ENCODE measurements around the gene YIPF2.

Gene YIPF2

DNA sequence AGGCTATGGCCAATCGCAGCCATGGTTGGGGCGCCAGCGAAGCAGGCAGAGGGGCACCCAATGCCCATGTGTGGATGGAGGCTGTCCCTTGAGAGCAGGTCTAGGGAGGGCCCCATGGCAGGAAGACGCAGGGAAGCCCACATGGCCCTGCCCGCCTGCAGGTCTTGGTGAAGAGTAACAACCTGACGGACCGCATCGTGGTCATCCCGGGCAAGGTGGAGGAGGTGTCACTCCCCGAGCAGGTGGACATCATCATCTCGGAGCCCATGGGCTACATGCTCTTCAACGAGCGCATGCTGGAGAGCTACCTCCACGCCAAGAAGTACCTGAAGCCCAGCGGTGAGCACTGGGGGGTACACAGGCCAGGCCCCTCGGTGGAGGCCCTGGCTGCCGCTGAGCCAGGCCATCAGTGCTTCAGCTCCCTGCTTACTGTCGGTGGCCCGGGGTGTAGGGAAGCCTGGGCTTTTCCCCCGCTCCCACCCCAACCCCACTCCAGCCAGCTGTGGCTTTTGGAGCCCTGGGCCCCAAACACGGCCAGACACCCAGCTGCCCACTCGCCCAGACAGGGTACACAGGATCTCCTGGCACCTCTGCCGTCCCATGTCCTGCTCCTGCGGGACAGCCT lies 14.6 kb downstream of the YIPF2 start:
- TF ChIP-seq CTCF (IDR thresholded peaks at IDR 0.05; ENCODE audit: low read depth, low read length): no peak
- no peak for DNase-seq (ENCODE audit: extremely low read depth, low read depth)

DNA sequence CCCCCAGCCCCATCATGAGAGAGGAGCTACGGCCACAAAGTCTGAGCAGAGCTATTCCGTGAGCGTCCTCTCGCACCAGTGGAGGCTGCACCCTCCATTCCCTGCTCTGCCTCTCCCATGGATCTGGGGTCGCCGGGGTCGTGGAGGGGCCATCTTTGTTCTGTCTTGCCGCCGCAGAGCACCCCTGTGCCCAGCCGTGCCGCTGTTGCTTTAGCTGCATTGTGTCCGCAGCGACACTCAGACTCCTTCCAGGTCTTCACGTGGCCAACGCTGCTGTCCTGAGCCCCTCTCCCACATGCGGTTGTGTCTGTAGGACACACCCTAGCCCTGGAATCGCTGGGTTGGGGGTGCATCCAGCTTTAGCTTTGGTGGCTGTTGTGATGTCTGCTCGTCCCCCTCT lies 15.8 kb downstream of the YIPF2 start:
- DNase-seq (ENCODE audit: extremely low read depth, low read depth): no peak
- TF ChIP-seq CTCF (IDR thresholded peaks at IDR 0.05; ENCODE audit: low read depth, low read length): no peak

DNA sequence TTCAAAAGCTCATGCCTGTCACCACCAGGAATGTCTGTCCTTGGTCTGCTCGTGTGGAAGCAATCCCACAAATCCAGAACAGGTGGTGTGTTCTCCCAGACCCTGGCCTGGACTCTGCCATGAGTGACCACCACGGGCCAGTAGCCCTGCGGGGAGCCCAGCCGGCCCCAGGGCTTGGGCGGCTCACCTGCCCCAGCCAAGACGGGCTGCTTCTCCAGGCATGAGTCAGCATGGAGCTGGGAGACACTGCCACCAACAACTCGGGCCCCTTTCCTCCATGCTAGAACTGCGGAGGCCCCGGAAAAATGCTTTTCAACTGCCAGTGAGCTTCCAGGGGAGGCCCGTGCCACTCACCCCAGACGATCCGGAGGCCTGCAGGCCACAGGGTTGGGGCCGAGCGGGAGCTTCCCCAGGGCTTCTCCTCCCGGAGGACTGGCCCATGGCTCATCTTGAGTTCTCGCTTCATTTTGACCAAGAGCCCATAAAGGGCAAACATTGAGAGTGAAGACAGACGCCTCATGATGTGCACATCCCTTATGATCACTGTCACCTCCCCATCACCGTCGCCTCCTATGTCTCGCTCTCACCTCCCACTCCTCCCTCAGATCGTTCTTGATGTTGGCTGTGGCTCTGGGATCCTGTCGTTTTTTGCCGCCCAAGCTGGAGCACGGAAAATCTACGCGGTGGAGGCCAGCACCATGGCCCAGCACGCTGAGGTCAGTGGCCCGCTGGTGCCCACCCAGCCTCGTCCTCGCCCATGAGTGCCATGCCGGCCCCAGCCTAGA lies 16.7 kb downstream of the YIPF2 start:
- TF ChIP-seq CTCF (IDR thresholded peaks at IDR 0.05; ENCODE audit: low read depth, low read length): no peak
- DNase-seq (ENCODE audit: extremely low read depth, low read depth): no peak

DNA sequence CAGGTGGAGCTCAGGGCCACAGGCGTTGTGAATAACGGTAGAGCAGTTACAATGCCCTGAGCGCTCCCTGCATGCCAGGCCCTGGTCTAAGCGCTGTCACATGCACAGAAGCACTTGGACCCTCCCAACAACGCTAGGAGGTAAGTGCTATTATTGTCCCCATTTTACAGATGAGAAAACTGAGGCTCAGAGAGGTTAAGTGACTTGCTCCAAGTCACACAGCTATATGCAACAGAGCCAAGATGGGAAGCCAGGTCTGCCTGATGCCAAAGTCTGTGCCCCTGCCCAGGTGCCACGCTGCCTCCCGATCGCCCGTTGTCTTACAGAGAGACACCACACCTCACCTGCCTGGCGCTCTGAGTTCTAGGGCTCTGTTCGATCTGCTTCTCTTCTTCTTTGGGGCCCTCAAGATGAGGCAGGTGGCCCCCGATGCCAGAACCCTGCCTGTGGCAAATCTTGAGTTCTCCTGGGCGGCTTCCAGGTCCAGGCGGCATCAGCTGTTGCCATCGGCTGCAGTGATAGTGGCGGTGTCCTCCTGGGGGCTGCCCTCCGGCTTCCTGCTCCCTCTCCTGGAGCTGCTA lies 20.0 kb downstream of the YIPF2 start:
- TF ChIP-seq CTCF (IDR thresholded peaks at IDR 0.05; ENCODE audit: low read depth, low read length): no peak
- DNase-seq (ENCODE audit: extremely low read depth, low read depth): no peak

- no peak for DNase-seq (ENCODE audit: extremely low read depth, low read depth)
- TF ChIP-seq CTCF (IDR thresholded peaks at IDR 0.05; ENCODE audit: low read depth, low read length): no peak
These were observed 20.5 kb downstream of the YIPF2 start for GRCh38 chr19:10907925-10908324.

GRCh38 chr19:10899151-10899653 lies 29.2 kb downstream of the YIPF2 start:
- no peak for DNase-seq (ENCODE audit: extremely low read depth, low read depth)
- no peak for TF ChIP-seq CTCF (IDR thresholded peaks at IDR 0.05; ENCODE audit: low read depth, low read length)

- no peak for TF ChIP-seq CTCF (IDR thresholded peaks at IDR 0.05; ENCODE audit: low read depth, low read length)
- DNase-seq (ENCODE audit: extremely low read depth, low read depth): no peak
These were observed 29.8 kb downstream of the YIPF2 start for GRCh38 chr19:10898633-10899032.

Measured in AG09319 (cell line).